ENCODE data around the gene FBXL19. TPM values are rescaled to one million over a fixed set of nuclear protein-coding genes. Genes with fewer than 3 reads are reported as not detected.

Gene FBXL19
- total RNA-seq, 1 donor from 2014 or later = 19.4 TPM

DNA sequence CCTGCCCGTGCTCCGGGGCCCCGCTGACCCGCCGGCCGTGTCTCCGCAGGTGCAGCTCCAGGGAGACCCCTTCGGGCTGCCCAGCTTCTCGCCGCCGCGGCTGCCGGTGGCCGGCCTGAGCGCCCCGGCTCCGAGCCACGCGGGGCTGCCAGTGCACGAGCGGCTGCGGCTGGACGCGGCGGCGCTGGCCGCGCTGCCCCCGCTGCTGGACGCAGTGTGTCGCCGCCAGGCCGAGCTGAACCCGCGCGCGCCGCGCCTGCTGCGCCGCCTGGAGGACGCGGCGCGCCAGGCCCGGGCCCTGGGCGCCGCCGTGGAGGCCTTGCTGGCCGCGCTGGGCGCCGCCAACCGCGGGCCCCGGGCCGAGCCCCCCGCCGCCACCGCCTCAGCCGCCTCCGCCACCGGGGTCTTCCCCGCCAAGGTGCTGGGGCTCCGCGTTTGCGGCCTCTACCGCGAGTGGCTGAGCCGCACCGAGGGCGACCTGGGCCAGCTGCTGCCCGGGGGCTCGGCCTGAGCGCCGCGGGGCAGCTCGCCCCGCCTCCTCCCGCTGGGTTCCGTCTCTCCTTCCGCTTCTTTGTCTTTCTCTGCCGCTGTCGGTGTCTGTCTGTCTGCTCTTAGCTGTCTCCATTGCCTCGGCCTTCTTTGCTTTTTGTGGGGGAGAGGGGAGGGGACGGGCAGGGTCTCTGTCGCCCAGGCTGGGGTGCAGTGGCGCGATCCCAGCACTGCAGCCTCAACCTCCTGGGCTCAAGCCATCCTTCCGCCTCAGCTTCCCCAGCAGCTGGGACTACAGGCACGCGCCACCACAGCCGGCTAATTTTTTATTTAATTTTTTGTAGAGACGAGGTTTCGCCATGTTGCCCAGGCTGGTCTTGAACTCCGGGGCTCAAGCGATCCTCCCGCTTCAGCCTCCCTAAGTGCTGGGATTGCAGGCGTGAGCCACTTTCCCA is 21.1 kb upstream of the FBXL19 start:
- peaks cover 13% of the 10 kb centered on the region for H3K4me1 Mint-ChIP-seq (ENCODE audit: low read depth)
- H3K4me3 Mint-ChIP-seq (ENCODE audit: unreplicated experiment) = peak overlapping the region; percentile 78
- TF ChIP-seq, protein P1, sequence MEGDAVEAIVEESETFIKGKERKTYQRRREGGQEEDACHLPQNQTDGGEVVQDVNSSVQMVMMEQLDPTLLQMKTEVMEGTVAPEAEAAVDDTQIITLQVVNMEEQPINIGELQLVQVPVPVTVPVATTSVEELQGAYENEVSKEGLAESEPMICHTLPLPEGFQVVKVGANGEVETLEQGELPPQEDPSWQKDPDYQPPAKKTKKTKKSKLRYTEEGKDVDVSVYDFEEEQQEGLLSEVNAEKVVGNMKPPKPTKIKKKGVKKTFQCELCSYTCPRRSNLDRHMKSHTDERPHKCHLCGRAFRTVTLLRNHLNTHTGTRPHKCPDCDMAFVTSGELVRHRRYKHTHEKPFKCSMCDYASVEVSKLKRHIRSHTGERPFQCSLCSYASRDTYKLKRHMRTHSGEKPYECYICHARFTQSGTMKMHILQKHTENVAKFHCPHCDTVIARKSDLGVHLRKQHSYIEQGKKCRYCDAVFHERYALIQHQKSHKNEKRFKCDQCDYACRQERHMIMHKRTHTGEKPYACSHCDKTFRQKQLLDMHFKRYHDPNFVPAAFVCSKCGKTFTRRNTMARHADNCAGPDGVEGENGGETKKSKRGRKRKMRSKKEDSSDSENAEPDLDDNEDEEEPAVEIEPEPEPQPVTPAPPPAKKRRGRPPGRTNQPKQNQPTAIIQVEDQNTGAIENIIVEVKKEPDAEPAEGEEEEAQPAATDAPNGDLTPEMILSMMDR (IDR thresholded peaks at IDR 0.05) = peak; percentile 54
- H3K9me3 Mint-ChIP-seq (ENCODE audit: low read depth) = no peaks in the 10 kb centered on the region
- no peaks in the 10 kb centered on the region for H3K36me3 Mint-ChIP-seq (ENCODE audit: low read depth)
- peak overlapping the region; percentile 88 for H3K27ac Mint-ChIP-seq (ENCODE audit: unreplicated experiment)
- DNase-seq (ENCODE audit: low spot score) = no peak
- no peaks in the 10 kb centered on the region for H3K27me3 Mint-ChIP-seq (ENCODE audit: low read depth)

DNA sequence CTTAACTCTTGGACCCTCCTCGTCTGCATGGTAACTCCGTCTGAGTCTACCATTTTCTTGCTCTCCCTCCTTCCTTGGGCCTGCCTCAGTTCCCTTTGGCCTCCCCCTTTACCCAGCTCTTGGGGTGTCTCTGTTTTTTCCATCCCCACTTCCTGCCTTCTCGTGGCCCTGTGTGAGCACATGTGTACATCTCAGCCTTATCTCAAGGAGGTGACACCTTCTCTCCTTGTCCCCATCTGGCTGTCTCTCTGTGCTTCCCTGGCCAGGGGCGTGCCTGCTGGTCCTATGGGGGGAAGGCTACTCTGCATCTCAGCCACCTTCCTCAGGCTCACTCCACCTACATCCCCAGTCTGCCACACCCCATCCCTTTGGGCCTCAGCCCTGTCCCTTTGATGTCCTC is 20.4 kb upstream of the FBXL19 start:
- Mint-ChIP-seq H3K36me3 (ENCODE audit: low read depth) (no peaks in the 10 kb centered on the region), H3K27me3 (ENCODE audit: low read depth) (no peaks in the 10 kb centered on the region), H3K4me1 (ENCODE audit: low read depth) (peaks cover 8% of the 10 kb centered on the region), H3K4me3 (ENCODE audit: unreplicated experiment) (peak overlapping the region; percentile 78), H3K27ac (ENCODE audit: unreplicated experiment) (peak overlapping the region; percentile 36), H3K9me3 (ENCODE audit: low read depth) (no peaks in the 10 kb centered on the region)
- TF ChIP-seq, protein P1 (IDR thresholded peaks at IDR 0.05) = no peak
- DNase-seq (ENCODE audit: low spot score) = no peak

DNA sequence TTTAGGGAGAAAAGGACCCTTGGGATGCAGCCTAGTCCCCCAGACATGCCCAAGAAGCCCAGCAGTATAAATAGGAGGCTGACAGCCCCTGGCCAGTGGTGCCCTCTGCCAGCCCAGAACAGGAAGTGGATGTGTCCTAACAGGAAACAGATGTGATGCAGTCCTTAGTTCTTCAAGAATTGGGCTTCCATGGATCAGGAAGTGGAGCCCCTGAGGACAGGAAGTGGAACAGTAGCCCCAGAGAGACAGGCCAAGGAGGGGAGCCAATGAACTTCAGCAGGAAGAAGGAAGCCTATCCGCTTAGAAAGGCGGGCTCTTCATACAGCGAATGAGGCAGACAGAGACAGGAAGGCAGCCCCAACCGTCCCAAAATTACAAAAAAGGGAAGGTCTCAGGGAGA is 19.8 kb upstream of the FBXL19 start:
- Mint-ChIP-seq H3K9me3 (ENCODE audit: low read depth) (no peaks in the 10 kb centered on the region), H3K27me3 (ENCODE audit: low read depth) (no peaks in the 10 kb centered on the region), H3K36me3 (ENCODE audit: low read depth) (no peaks in the 10 kb centered on the region), H3K4me3 (ENCODE audit: unreplicated experiment) (no peak overlapping the region), H3K4me1 (ENCODE audit: low read depth) (peaks cover 8% of the 10 kb centered on the region), H3K27ac (ENCODE audit: unreplicated experiment) (peak overlapping the region; percentile 15)
- TF ChIP-seq, protein P1 (IDR thresholded peaks at IDR 0.05) = no peak
- DNase-seq (ENCODE audit: low spot score) = no peak

DNA sequence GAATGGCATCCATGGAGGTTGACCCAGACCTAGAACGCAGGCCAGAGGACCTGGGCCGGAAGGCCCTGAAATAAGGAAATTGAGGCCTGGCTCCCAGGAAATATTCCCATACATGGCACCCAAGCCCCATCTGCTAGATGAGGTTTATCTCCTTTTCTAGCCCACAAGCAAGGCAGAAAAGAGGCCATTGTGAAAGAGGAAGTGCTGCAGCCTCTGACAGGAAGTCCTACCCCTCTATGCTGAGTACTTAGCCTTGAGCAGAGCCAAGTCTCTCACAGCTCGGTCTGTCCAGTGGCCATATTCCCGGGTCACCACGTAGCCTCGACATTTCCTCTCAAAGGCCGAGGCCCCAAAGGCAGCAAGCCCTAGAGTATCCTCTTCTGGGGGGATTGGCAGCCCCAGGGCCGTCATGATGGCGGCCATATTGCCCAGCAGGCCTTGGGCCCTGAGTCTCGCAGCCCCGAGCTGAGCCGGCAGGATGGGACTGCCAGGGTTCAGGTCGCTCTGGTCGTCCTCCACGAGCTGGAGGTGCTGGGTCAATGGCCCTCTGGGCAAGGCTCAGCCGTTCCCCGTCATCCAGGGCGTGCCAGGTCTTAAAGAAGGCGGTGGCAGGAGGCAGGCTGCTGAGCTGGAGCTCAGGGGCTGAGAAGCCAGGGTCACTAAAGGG is 19.1 kb upstream of the FBXL19 start:
- TF ChIP-seq, protein P1 (IDR thresholded peaks at IDR 0.05) = no peak
- Mint-ChIP-seq H3K4me1 (ENCODE audit: low read depth) (peaks cover 8% of the 10 kb centered on the region), H3K36me3 (ENCODE audit: low read depth) (no peaks in the 10 kb centered on the region), H3K27me3 (ENCODE audit: low read depth) (no peaks in the 10 kb centered on the region), H3K9me3 (ENCODE audit: low read depth) (no peaks in the 10 kb centered on the region), H3K27ac (ENCODE audit: unreplicated experiment) (no peak overlapping the region), H3K4me3 (ENCODE audit: unreplicated experiment) (no peak overlapping the region)
- DNase-seq (ENCODE audit: low spot score) = no peak

DNA sequence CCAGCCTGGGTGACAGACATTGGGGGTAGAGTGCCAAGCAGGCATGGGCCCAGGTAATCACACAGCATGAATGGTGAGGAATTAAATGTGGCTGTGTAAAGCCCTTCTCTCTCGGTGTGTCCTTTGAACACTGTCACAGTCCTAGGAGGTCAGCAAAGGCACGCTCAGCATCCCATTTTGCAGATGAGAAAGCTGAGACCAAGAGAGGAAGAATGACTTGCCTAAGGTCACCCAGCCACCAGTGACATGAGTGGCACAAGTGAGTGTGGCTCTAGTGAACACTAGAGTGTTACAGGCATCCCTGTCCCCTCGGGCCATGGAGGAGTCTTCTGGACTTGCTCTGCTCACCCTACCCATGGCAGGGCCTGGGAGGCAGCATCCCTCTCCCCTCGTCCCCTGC is 16.3 kb upstream of the FBXL19 start:
- no peak overlapping the region for H3K27ac Mint-ChIP-seq (ENCODE audit: unreplicated experiment)
- H3K4me3 Mint-ChIP-seq (ENCODE audit: unreplicated experiment) = no peak overlapping the region
- H3K4me1 Mint-ChIP-seq (ENCODE audit: low read depth) = peaks cover 8% of the 10 kb centered on the region
- H3K27me3 Mint-ChIP-seq (ENCODE audit: low read depth) = no peaks in the 10 kb centered on the region
- TF ChIP-seq, protein P1 (IDR thresholded peaks at IDR 0.05) = no peak
- no peaks in the 10 kb centered on the region for H3K9me3 Mint-ChIP-seq (ENCODE audit: low read depth)
- DNase-seq (ENCODE audit: low spot score) = no peak
- H3K36me3 Mint-ChIP-seq (ENCODE audit: low read depth) = no peaks in the 10 kb centered on the region

Measured in chondrocyte (in vitro differentiated cells).